Heart left ventricle (tissue), 16 donors: ENCODE measurements around the gene MVD. TPM values are rescaled to one million over a fixed set of nuclear protein-coding genes. Genes with fewer than 3 reads are reported as not detected.
A peak's percentile ranks its signal among the peaks of the same experiment; 100 is the strongest.

Experiments
- ATAC-seq, 4 donors: fragments of 200-7000 bp; cut with Tn5 transposase; one replicate each; pipeline ENCODE4 v1.9.1; 2020 to 2022; ENCODE audit warnings: moderate library complexity in 4 of 4, mild to moderate bottlenecking in 3 of 4, moderate number of reproducible peaks in 1 of 4
- DNase-seq, 5 donors: peaks; one replicate each; pipeline ENCODE4 v3.0.0-alpha.2; 2020
- H3K27ac ChIP-seq, 12 donors: fragments of 200-600 bp; sonication (generic) in 4 of 12; one replicate each; pipeline versions ENCODE4 v1.5.0 to v1.8.0; 2016 to 2022; ENCODE audit warnings: mild to moderate bottlenecking in 2 of 12
- H3K27me3 ChIP-seq, 9 donors: fragments of 200-600 bp; sonication (generic) in 2 of 9; one replicate each; pipeline versions ENCODE4 v1.5.1 to v1.8.0; 2016 to 2022; ENCODE audit warnings: mild to moderate bottlenecking in 3 of 9
- H3K36me3 ChIP-seq, 9 donors: fragments of 200-600 bp; sonication (generic) in 2 of 9; one replicate each; pipeline versions ENCODE4 v1.5.0 to v1.8.0; 2018 to 2022; ENCODE audit warnings: mild to moderate bottlenecking in 2 of 9
- H3K4me1 ChIP-seq, 12 donors: fragments of 200-600 bp; sonication (generic) in 4 of 12; one replicate each; pipeline versions ENCODE4 v1.5.0 to v1.8.0; 2016 to 2022; ENCODE audit warnings: mild to moderate bottlenecking in 3 of 12
- H3K4me3 ChIP-seq, 12 donors: fragments of 200-600 bp; sonication (generic) in 4 of 12; one replicate each; pipeline versions ENCODE4 v1.5.0 to v1.8.0; 2017 to 2022; ENCODE audit warnings: mild to moderate bottlenecking in 9 of 12, moderate library complexity in 4 of 12
- H3K9me3 ChIP-seq, 12 donors: fragments of 200-600 bp; sonication (generic) in 4 of 12; one replicate each; pipeline versions ENCODE4 v1.5.0 to v1.8.0; 2016 to 2022; ENCODE audit warnings: mild to moderate bottlenecking in 1 of 12
- POLR2A ChIP-seq, 2 donors: fragments of 450-650 bp; IDR thresholded peaks; one replicate each; pipeline ENCODE4 v1.6.1; 2017; ENCODE audit warnings: antibody characterized with exemption in 2 of 2, mild to moderate bottlenecking in 2 of 2, moderate library complexity in 2 of 2
- WGBS, 4 donors: extraction: QIAGEN DNeasy Blood & Tissue Kit in 2 of 4; methylation state at CpG; one replicate each; pipeline versions ENCODE4 v1.1.5 to v1.1.7; 2013 to 2018; 5-methylcytosine and 5-hydroxymethylcytosine counted together
- intact Hi-C, 10 donors: fragments of 100-400 bp; cut with DNase I; formaldehyde crosslinking; loops; one replicate each; pipeline versions ENCODE4 v1.11.1 to v1.14.2; 2022
- polyA plus RNA-seq, 2 donors: library from polyadenylated mRNA; stranded (reverse); fragments of 200-250 nt; gene quantifications; one replicate each; pipeline ENCODE4 v1.2.3, GENCODE V29; 2013
- total RNA-seq, 9 donors: library from RNA; depleted of rRNA in 2 of 9; stranded (reverse); fragments of >200 nt in 2 of 9; fragmentation: NEBNext Ultra II Directional in 3 of 9; extraction: Animal tissue kit (Norgen Biotek cat#: 25700) in 3 of 9; gene quantifications; one replicate each; pipeline versions ENCODE4 v1.1.0 to v1.2.4, GENCODE V29; 2016 to 2023
- TF ChIP-seq, protein P1 (sequence below), 12 donors: fragments of 200-600 bp; sonication (generic) in 4 of 12; IDR thresholded peaks; one replicate each; pipeline versions ENCODE4 v1.5.0 to v1.8.0; 2018 to 2022; ENCODE audit warnings: antibody characterized with exemption in 12 of 12, mild to moderate bottlenecking in 5 of 12
- donor health status: ischemic (EF 13 %, LVEDD 7.1; RV severe dilation, severe dysfunction).
- donor health status: healthy with polysubstance abuse.
- donor health status: DM: no; HTN: yes; CAD: no.
- donor health status: DM: no; HTN: no; CAD: no.
- donor health status: ischemic (EF 25% LVEDD 6.9; RV normal size, moderate dysfunction).
- donor health status: ischemic (EF 25% LVEDD 5.7; RV mildly dilated, moderate dysfunction).
- donor health status: healthy.
- donor health status: DM: yes; HTN: yes; CAD: no.
- donor health status: ischemic (EF 35%, LVEDD 5.7; RV mildly dilated, moderate dysfunction).
- donor health status: nonischemic (EF 11% LVEDD 7.7; RV severe dilation, severe dysfunction).
- donor health status: DM: yes; HTN: yes; CAD: no.
- donor health status: PGD.
- donor health status: ischemic (EF 29% LVEDD 5.4; RV normal size, mild dysfunction).
- donor health status: nonischemic (EF 23%, LVEDD 6.1; RV moderate dilation, normal function).

MVD gene
- total and polyA plus RNA-seq, 11 donors, result 17.5 to 41.2 (median 21.0) TPM

- H3K27me3 ChIP-seq, result no peaks in the 10 kb centered on the region
- H3K4me3 ChIP-seq, result no peak overlapping the region
- H3K36me3 ChIP-seq, result peaks cover 0 to 86% (median 74%) of the 10 kb centered on the region in 9 donors
- 86 to 93% (median 89%) methylated on average over 6 of the region's 6 CpGs for WGBS, 4 donors
- H3K4me1 ChIP-seq, result peaks cover 0 to 10% (median 0%) of the 10 kb centered on the region in 12 donors
- no peak overlapping the region for H3K27ac ChIP-seq
- TF ChIP-seq, protein P1, sequence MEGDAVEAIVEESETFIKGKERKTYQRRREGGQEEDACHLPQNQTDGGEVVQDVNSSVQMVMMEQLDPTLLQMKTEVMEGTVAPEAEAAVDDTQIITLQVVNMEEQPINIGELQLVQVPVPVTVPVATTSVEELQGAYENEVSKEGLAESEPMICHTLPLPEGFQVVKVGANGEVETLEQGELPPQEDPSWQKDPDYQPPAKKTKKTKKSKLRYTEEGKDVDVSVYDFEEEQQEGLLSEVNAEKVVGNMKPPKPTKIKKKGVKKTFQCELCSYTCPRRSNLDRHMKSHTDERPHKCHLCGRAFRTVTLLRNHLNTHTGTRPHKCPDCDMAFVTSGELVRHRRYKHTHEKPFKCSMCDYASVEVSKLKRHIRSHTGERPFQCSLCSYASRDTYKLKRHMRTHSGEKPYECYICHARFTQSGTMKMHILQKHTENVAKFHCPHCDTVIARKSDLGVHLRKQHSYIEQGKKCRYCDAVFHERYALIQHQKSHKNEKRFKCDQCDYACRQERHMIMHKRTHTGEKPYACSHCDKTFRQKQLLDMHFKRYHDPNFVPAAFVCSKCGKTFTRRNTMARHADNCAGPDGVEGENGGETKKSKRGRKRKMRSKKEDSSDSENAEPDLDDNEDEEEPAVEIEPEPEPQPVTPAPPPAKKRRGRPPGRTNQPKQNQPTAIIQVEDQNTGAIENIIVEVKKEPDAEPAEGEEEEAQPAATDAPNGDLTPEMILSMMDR (IDR thresholded peaks at IDR 0.05), result no peak
- no peaks in the 10 kb centered on the region for H3K9me3 ChIP-seq
- ATAC-seq, result no peak
- peak in 1 of 5 donors; percentile 5 for DNase-seq
- intact Hi-C loops, result no loop called here
Measured at GRCh38 chr16:88608076-88608475, 54.8 kb downstream of the MVD start.

DNA sequence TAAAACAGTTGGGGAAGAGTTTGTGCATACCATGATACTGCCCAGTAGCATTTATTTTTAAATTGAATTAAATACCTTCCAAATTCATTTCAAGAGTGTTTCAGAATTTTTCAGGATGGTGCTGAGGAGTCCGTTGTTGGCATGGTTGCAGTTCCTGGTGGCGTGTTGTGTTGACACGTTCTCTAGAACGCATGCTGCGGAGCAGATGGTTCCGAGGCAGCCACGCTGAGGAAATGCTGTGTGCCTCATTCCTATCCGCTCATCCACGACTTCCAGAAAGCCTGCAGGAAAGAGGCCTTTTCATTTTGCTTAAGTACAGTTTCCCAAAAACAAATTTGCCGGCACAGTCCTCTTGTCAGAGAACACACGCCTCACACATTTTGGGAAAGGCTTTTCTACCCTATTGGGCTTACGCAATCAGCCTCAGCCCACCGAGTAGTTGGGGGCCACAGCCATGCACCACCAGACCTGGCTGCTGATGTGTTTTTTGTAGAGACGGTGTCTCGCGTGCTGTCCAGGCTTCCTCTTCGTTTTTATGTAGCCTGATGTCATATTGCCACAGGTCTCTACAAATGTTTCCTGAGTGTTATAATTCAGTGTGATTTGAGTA lies 56.6 kb downstream of the MVD start:
- no peak overlapping the region for H3K27ac ChIP-seq
- H3K9me3 ChIP-seq, result no peaks in the 10 kb centered on the region
- DNase-seq, result peak in 1 of 5 donors; percentile 13
- H3K4me3 ChIP-seq, result no peak overlapping the region
- intact Hi-C loops, result no loop called here
- TF ChIP-seq, protein P1 (IDR thresholded peaks at IDR 0.05), result no peak
- no peak for TF ChIP-seq POLR2A (IDR thresholded peaks at IDR 0.05)
- H3K27me3 ChIP-seq, result no peaks in the 10 kb centered on the region
- H3K36me3 ChIP-seq, result peaks cover 0 to 84% (median 75%) of the 10 kb centered on the region in 9 donors
- WGBS, 4 donors, result 91 to 93% (median 93%) methylated on average over 17 of the region's 17 CpGs
- no peak for ATAC-seq
- H3K4me1 ChIP-seq, result peaks cover 0 to 10% (median 0%) of the 10 kb centered on the region in 12 donors

GRCh38 chr16:88605186-88606147 lies 57.4 kb downstream of the MVD start:
- ATAC-seq, result peak in 3 of 4 donors; percentile 44 to 77 (median 59)
- Histone ChIP-seq H3K9me3 (no peaks in the 10 kb centered on the region), H3K4me3 (no peak overlapping the region), H3K27me3 (no peaks in the 10 kb centered on the region), H3K36me3 (peaks cover 0 to 84% (median 75%) of the 10 kb centered on the region in 9 donors), H3K4me1 (peaks cover 0 to 16% (median 2%) of the 10 kb centered on the region in 12 donors), H3K27ac (no peak overlapping the region)
- intact Hi-C loops, result no loop called here
- WGBS, 4 donors, result 62 to 76% (median 66%) methylated on average over 17 to 20 of the region's 20 CpGs
- no peak for TF ChIP-seq POLR2A (IDR thresholded peaks at IDR 0.05)
- TF ChIP-seq, protein P1 (IDR thresholded peaks at IDR 0.05), result no peak
- peak in 1 of 5 donors; percentile 29 for DNase-seq

GRCh38 chr16:88602091-88602490 lies 60.8 kb downstream of the MVD start:
- Histone ChIP-seq H3K4me1 (peaks cover 0 to 39% (median 21%) of the 10 kb centered on the region in 12 donors), H3K9me3 (no peaks in the 10 kb centered on the region), H3K27ac (no peak overlapping the region), H3K36me3 (peaks cover 0 to 84% (median 71%) of the 10 kb centered on the region in 9 donors), H3K4me3 (no peak overlapping the region), H3K27me3 (no peaks in the 10 kb centered on the region)
- intact Hi-C loops, result no loop called here
- DNase-seq (peak in 1 of 5 donors; percentile 28), ATAC-seq (no peak)
- TF ChIP-seq, protein P1 (IDR thresholded peaks at IDR 0.05), result no peak
- TF ChIP-seq POLR2A (IDR thresholded peaks at IDR 0.05), result no peak
- 89 to 95% (median 90%) methylated on average over 3 to 7 of the region's 7 CpGs for WGBS, 4 donors
